Measurements from ENCODE around the gene MYLK4.
A peak's percentile ranks its signal among the peaks of the same experiment; 100 is the strongest.

Gene MYLK4

DNA sequence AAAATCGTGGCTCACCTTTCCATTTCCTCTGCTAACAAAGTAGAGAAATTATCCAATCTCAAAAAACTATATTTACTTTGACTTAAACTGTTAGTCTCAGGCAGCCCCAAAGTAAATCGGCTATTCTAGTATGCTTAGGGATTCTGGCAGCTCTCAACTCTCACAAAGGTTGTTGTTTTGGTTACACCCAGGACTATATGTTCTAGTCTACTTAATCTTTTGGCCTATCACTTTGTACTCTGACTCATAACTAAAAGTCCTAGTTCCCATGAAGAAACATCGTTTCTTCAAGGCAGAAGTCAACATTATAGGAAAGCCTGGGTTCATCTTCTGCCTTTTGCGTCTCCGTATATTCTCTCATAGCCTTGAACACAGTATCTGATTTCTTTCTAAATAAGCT, 42.3 kb downstream of the MYLK4 start:
- DNase-seq (ENCODE audit: low read depth): no peak
- no peak overlapping the region for H3K4me3 ChIP-seq (ENCODE audit: low read length)
- TF ChIP-seq, protein P1, sequence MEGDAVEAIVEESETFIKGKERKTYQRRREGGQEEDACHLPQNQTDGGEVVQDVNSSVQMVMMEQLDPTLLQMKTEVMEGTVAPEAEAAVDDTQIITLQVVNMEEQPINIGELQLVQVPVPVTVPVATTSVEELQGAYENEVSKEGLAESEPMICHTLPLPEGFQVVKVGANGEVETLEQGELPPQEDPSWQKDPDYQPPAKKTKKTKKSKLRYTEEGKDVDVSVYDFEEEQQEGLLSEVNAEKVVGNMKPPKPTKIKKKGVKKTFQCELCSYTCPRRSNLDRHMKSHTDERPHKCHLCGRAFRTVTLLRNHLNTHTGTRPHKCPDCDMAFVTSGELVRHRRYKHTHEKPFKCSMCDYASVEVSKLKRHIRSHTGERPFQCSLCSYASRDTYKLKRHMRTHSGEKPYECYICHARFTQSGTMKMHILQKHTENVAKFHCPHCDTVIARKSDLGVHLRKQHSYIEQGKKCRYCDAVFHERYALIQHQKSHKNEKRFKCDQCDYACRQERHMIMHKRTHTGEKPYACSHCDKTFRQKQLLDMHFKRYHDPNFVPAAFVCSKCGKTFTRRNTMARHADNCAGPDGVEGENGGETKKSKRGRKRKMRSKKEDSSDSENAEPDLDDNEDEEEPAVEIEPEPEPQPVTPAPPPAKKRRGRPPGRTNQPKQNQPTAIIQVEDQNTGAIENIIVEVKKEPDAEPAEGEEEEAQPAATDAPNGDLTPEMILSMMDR (conservative IDR thresholded peaks at IDR 0.05; ENCODE audit: low read length): no peak

- TF ChIP-seq, protein P1 (conservative IDR thresholded peaks at IDR 0.05; ENCODE audit: low read length): no peak
- no peak overlapping the region for H3K4me3 ChIP-seq (ENCODE audit: low read length)
- DNase-seq (ENCODE audit: low read depth): no peak
These were observed 44.2 kb downstream of the MYLK4 start for GRCh38 chr6:2706558-2706957.

DNA sequence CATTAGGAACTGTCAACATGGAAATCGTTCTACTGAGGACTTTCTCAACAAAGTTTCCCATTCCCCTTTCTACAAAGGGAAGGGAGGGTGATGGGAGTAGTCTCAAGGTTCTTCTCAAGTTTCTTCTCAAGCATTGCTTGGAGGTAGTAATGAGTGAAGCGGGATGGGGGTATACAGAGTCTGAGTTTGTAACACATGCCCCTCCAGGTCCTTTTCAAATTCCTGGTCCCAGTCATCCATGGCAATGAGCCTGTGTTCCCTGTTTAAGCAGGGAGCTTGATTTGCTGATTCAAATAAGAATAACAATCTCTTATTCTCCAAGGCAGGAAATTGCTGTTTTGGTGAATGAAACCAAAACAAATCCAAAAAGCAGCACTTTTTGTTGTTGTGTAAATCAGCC, 45.5 kb downstream of the MYLK4 start:
- H3K4me3 ChIP-seq (ENCODE audit: low read length): no peak overlapping the region
- DNase-seq (ENCODE audit: low read depth): no peak
- TF ChIP-seq, protein P1 (conservative IDR thresholded peaks at IDR 0.05; ENCODE audit: low read length): no peak

- no peak for DNase-seq (ENCODE audit: low read depth)
- TF ChIP-seq, protein P1 (conservative IDR thresholded peaks at IDR 0.05; ENCODE audit: low read length): no peak
- H3K4me3 ChIP-seq (ENCODE audit: low read length): no peak overlapping the region
These were observed 53.4 kb downstream of the MYLK4 start for GRCh38 chr6:2697291-2697690.

DNA sequence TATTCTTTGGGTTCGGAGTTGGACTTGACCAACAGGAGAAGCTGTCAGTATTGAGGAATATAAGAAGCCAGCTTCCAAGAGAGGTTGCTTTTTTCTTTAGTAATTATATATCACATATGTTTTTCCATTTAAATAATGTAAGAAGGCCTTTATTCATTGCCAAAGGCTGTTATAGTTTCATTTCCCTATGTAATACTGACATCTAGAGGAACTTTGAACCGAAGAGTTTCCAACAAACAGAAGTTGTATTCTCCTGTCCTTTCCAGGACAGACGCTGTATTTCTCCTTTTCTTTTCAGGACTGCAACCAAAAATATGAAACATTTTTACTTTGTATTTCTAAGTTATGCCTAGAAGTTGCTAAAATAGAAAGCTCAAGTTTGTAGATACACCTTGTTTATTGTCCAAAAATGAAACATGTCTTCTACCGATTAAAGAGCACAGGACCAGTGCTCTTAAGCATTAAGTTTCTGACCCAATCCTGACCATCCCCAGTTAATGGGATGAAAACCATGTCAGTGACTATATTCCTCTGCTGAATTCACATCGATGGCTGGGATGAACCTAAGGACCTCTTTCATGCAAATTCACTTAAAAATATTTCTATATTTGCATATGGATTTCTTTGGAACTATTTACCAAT, 55.1 kb downstream of the MYLK4 start:
- H3K4me3 ChIP-seq (ENCODE audit: low read length): no peak overlapping the region
- TF ChIP-seq, protein P1 (conservative IDR thresholded peaks at IDR 0.05; ENCODE audit: low read length): peak; percentile 33; the same call in 1 of the 2 replicates
- DNase-seq (ENCODE audit: low read depth): peak; percentile 7

DNA sequence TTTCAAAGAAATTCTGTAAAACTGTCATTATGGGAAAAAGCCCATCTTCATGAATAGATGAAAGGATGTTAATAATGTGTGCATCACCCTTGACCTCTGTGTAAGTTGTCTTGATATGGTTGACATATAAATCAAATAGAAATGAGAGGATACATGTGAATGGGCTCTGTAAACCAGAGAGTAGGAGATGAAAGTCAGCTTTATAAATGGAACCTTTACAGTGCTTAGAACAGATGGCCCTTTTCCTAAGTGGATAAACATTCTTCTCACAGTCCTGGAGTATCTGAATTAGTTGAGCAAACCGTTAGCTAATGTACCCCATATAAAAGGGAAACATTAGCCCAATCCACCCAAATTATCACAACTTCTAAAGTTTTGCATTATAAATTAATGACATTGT, 57.5 kb downstream of the MYLK4 start:
- no peak overlapping the region for H3K4me3 ChIP-seq (ENCODE audit: low read length)
- DNase-seq (ENCODE audit: low read depth): no peak
- TF ChIP-seq, protein P1 (conservative IDR thresholded peaks at IDR 0.05; ENCODE audit: low read length): no peak

DNA sequence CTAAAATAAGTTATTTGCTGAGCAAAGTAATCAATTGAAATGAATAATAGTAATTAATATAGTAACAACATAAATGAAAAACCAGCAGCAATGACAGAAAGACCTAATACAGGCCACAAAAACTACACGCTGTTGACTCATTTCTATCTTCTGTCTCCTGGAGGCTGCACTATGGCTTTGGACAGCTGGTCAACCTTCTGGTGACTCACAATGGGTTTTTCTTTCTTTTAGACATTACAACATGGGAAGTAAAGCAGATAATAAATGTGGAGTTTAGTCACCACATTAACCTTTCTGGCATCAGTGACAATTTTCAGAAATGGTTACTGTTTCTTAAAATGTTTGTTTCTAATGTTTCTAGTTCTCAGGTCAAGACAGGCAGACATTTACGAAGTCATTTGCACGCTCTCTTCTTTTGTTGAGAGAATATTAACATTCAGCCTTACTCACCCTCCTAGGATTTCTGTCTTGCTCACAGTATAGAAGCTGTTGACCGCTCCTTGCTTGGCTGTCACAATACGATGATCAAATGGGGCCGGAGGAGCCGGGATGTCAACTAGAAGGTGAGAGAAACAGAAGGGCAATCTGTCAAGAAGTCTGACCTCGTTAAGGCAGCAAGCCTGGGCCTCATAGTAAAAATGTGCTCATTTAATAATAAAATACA, 62.2 kb downstream of the MYLK4 start:
- H3K4me3 ChIP-seq (ENCODE audit: low read length): no peak overlapping the region
- peak; percentile 67 for DNase-seq (ENCODE audit: low read depth)
- TF ChIP-seq, protein P1 (conservative IDR thresholded peaks at IDR 0.05; ENCODE audit: low read length): no peak

All from AG10803 (cell line).